A549 (cell line): ENCODE measurements around the gene RUNX2.

Experiments used
- ESRRA ChIP-seq: fragments of 150-350 bp; IDR thresholded peaks from 2 replicates; pipeline ENCODE4 v1.6.1; 2014; ENCODE audit warnings: mild to moderate bottlenecking, low read length, borderline replicate concordance
- NFE2L2 ChIP-seq: fragments of 150-350 bp; conservative IDR thresholded peaks from 2 replicates; pipeline ENCODE4 v1.6.1; 2014; ENCODE audit warnings: low read length
- POLR2A ChIP-seq: IDR thresholded peaks from 2 replicates; pipeline ENCODE4 v1.6.1; 2012; ENCODE audit warnings: mild to moderate bottlenecking, low read length
- RCOR1 ChIP-seq: fragments of 150-350 bp; IDR thresholded peaks from 2 replicates; pipeline ENCODE4 v1.6.1; 2014; ENCODE audit warnings: antibody characterized with exemption, low read length, low read depth
- TF ChIP-seq, protein P1 (sequence below): fragments of >200 bp; sonication (Bioruptor Twin); formaldehyde crosslinking; IDR thresholded peaks from 3 replicates; pipeline ENCODE4 v1.5.1; 2016

DNA sequence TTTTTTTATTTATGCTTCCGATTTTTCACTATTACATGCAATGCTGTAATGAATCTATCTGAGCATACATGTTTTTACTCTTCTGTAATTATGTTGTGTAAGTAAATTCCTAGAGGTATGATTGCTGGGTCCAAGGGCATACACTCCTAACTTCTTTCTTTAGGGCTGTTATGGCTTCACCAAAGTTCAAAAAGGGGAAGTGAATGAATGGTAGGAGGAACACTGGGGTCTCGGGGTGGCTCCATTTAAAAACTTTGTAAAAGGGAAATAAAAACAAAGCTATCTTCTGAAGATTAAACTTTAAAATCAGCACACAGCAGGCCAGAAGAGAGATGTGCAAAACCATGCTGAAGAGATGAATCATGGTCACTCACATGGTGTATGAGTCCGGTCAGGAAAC, 338.7 kb downstream of the RUNX2 start:
- TF ChIP-seq, protein P1, sequence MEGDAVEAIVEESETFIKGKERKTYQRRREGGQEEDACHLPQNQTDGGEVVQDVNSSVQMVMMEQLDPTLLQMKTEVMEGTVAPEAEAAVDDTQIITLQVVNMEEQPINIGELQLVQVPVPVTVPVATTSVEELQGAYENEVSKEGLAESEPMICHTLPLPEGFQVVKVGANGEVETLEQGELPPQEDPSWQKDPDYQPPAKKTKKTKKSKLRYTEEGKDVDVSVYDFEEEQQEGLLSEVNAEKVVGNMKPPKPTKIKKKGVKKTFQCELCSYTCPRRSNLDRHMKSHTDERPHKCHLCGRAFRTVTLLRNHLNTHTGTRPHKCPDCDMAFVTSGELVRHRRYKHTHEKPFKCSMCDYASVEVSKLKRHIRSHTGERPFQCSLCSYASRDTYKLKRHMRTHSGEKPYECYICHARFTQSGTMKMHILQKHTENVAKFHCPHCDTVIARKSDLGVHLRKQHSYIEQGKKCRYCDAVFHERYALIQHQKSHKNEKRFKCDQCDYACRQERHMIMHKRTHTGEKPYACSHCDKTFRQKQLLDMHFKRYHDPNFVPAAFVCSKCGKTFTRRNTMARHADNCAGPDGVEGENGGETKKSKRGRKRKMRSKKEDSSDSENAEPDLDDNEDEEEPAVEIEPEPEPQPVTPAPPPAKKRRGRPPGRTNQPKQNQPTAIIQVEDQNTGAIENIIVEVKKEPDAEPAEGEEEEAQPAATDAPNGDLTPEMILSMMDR: no peak
- no peak for TF ChIP-seq POLR2A
- no peak for TF ChIP-seq NFE2L2
- no peak for TF ChIP-seq ESRRA
- TF ChIP-seq RCOR1: no peak
